ENCODE measurements around the gene PPP6R2.
"Not testable (repeated sequence)": the region's sequence is repeated elsewhere in the genome, so short reads cannot be mapped to it uniquely, and the experiment has no call there.

PPP6R2 gene

GRCh38 chr22:50398831-50399648 lies 55.9 kb downstream of the PPP6R2 start:
- no peak for DNase-seq (ENCODE audit: low spot score)

GRCh38 chr22:50399751-50400331 lies 56.7 kb downstream of the PPP6R2 start:
- DNase-seq (ENCODE audit: low spot score), result no peak

GRCh38 chr22:50400406-50400805 lies 57.3 kb downstream of the PPP6R2 start:
- DNase-seq (ENCODE audit: low spot score), result no peak

DNA sequence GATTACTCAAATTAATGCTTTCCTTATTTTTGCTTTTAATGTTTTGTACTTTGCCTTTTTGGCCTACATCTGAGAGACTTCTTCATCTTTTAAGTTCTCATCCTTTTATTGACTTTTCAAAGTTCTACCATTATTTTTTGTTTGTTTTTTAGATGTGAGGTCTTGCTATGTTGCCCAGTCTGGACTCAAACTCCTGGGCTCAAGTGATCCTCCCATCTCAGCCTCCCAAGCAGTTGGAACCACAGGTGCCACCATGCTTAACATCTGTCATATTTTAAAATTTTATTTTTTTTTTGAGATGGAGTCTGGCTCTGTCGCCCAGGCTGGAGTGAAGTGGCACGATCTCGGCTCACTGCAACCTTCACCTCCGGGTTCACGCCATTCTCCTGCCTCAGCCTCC lies 57.8 kb downstream of the PPP6R2 start:
- no peak for DNase-seq (ENCODE audit: low spot score)

GRCh38 chr22:50401907-50402306 lies 58.8 kb downstream of the PPP6R2 start:
- DNase-seq (ENCODE audit: low spot score), result no peak

DNA sequence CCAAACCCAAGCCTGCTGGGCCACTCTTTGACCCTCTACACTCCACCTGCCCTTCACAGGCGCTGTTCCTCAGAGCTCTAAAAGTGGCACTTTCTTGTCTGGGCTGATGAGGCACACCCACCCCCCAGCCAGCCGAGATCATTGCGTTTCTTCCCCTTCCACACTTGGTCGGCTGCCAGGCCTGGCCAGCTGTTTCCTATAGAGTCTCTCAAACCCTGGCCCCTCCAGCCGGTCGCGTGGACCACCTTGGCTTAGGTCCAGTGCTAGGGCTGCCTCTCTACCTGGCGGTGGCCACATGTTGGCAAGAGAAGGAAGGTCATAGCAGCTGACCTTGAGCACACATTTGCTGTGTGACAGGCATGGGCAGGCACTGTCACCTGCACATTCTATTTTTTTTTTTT lies 60.6 kb downstream of the PPP6R2 start:
- DNase-seq (ENCODE audit: low spot score), result no peak

DNA sequence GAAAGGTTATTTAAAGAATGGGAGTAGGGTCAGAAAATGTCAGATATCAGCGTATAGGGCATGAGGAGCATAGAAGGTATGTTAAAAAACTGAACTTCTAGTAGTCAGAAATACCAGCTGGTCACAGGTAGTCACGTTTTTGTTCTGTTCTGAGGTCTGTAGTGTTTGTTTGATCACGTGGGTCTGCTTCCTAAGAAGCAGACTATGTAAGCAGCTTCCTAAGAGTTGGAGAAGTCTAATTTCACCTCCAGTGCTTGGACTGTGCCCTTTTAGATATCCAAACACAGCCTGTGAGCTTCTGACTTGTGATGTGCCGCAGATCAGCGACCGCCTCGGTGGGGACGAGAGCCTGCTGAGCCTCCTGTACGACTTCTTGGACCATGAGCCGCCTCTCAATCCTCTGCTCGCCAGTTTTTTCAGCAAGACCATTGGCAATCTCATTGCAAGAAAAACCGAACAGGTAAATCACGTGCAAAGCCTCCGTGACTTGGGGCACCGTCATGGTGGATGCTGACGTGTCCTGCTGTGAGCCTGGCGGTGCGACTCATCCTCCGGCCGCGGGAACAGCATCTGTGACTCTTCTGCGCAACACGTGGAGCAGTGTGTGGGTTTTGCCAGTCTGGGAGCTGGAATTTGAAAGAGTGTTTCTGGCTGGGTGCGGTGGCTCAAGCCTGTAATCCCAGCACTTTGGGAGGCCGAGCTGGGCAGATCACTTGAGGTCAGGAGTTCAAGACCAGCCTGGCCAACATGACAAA lies 63.5 kb downstream of the PPP6R2 start:
- no peak for DNase-seq (ENCODE audit: low spot score)

- DNase-seq (ENCODE audit: low spot score), result no peak
Measured at GRCh38 chr22:50408311-50408710, 65.2 kb downstream of the PPP6R2 start.

DNA sequence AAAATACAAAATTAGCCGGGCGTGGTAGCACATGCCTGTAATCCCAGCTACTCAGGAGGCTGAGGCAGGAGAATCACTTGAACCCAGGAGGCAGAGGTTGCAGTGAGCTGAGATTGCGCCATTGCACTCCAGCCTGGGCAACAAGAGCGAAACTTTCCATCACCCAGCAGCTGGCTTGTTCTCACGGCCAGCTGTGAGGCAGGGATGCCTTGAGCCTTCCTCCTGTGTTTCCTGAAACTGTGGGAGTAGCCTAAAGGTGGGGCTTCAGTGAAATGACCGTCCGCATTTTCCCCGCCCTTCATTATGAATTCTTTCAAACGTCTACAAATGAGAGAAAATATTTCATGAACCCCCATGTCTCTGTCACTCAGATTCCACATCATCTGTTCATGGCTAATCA lies 65.8 kb downstream of the PPP6R2 start:
- not testable (repeated sequence) for DNase-seq (ENCODE audit: low spot score)

GRCh38 chr22:50414476-50415248 lies 71.5 kb downstream of the PPP6R2 start:
- no peak for DNase-seq (ENCODE audit: low spot score)

DNA sequence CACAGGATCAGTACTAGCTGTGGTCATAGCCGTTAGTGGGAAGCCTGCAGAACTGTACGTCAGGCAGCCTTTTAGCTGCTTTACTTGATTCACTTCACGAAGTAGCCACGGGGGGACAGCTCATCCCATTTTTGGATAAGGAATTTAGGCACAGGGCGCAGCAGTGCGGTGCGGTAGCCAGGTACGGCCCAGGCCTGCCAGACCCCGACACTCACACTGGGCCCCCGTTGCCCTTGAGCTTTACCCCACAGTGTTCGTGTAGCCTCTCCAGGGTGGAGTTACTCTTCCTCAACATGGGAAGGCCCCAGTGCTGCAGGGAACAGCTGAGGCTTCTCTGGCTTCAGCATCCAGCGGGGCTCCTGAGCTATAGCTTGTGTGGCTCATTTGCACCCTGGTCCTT lies 72.3 kb downstream of the PPP6R2 start:
- DNase-seq (ENCODE audit: low spot score), result no peak

DNA sequence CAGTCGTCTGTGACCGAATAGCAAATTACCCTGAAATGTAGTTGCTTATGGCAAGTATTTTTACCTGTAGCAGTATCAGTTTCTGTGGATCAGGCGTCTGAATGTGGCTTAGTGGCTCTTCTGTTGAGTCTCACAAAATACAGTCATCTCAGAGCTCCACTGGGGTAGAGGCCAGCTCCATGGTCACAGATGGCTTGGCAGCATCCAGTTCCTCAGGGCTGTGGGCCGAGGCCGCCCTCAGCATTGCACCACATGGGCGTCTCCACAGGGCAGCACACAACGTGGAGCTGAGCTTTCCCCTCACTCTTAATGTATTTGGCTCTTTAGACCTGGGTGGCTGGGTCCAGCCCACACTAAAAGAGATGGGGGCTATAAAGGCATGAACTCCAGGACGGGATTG lies 73.9 kb downstream of the PPP6R2 start:
- no peak for DNase-seq (ENCODE audit: low spot score)

- no peak for DNase-seq (ENCODE audit: low spot score)
Measured at GRCh38 chr22:50417411-50418210, 74.5 kb downstream of the PPP6R2 start.

- DNase-seq (ENCODE audit: low spot score), result no peak
Measured at GRCh38 chr22:50418624-50419023, 75.5 kb downstream of the PPP6R2 start.

DNA sequence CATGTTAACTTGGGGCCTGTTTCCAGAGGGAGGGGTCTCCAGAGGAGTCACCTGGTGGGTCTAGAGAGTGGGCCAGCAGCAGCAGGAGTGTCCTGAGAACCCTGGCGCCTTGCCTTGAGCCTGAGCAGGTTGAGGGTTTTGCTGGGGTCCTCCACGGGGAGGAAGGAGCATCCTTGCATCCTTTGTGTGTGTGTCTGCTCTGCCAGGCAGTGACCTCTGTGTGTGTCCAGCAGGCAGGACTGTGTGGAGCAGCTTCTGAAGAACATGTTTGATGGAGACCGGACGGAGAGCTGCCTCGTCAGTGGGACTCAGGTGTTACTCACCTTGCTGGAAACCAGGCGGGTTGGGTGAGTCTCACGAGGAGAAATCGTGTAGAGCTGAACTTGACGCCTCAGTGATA lies 76.0 kb downstream of the PPP6R2 start:
- DNase-seq (ENCODE audit: low spot score), result no peak

DNA sequence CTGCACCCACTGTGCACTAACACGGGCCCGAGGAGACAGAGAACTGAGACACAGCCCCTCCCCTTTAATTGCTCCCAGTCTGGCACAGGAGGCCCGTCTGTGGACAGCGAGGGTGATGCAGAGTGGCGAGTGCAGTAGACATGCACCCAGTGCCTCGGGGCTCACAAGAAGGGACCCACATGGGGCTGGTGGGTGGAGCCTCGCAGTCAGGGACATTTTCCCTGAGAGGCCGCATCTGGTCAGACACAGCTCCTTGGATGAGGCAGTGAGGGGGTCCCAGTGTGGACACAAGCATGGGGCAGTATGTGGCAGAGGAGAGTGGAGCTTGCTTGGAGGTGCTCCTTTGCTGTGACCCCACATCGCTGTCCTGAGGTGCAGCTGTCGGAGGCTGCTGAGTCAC lies 76.9 kb downstream of the PPP6R2 start:
- no peak for DNase-seq (ENCODE audit: low spot score)

- DNase-seq (ENCODE audit: low spot score), result no peak
Measured at GRCh38 chr22:50420581-50420980, 77.5 kb downstream of the PPP6R2 start.

- DNase-seq (ENCODE audit: low spot score), result no peak
Measured at GRCh38 chr22:50422046-50422445, 78.9 kb downstream of the PPP6R2 start.

GRCh38 chr22:50422961-50423815 lies 80.1 kb downstream of the PPP6R2 start:
- DNase-seq (ENCODE audit: low spot score), result no peak

- no peak for DNase-seq (ENCODE audit: low spot score)
Measured at GRCh38 chr22:50423956-50424355, 80.8 kb downstream of the PPP6R2 start.

Measured in CD4-positive, alpha-beta T cell treated with Interleukin-6 at 100 ng/mL for 8 hours (primary cell).